Liver (tissue), 9 donors: ENCODE measurements around the gene ZNRF3. TPM values are rescaled to one million over a fixed set of nuclear protein-coding genes. Genes with fewer than 3 reads are reported as not detected.
A peak's percentile ranks its signal among the peaks of the same experiment; 100 is the strongest.

Experiments
- DNase-seq: peaks from one replicate; pipeline ENCODE4 v3.0.0-alpha.2; 2017; ENCODE audit warnings: low spot score
- H3K27ac ChIP-seq, 2 donors: one replicate each; pipeline ENCODE4 v1.7.0; 2013; ENCODE audit warnings: inconsistent platforms in 2 of 2, low read length in 2 of 2, control low read depth in 1 of 2, low read depth in 1 of 2, mild to moderate bottlenecking in 1 of 2
- H3K27me3 ChIP-seq, 4 donors: one replicate each; pipeline versions ENCODE4 v1.6.1 to v1.7.0; 2013; ENCODE audit warnings: low read length in 3 of 4, inconsistent platforms in 1 of 4, mild to moderate bottlenecking in 1 of 4, moderate library complexity in 1 of 4; ENCODE audit not compliant: control insufficient read depth in 4 of 4, insufficient read depth in 4 of 4
- H3K36me3 ChIP-seq, 4 donors: one replicate each; pipeline versions ENCODE4 v1.6.1 to v1.7.0; 2013; ENCODE audit warnings: low read length in 3 of 4, mild to moderate bottlenecking in 3 of 4, low read depth in 1 of 4, moderate library complexity in 1 of 4; ENCODE audit not compliant: control insufficient read depth in 4 of 4, insufficient read depth in 3 of 4
- H3K4me1 ChIP-seq, 4 donors: one replicate each; pipeline versions ENCODE4 v1.6.1 to v1.7.0; 2013; ENCODE audit warnings: low read length in 3 of 4, mild to moderate bottlenecking in 3 of 4, moderate library complexity in 1 of 4; ENCODE audit not compliant: control insufficient read depth in 4 of 4, insufficient read depth in 4 of 4
- H3K4me3 ChIP-seq, 3 donors: one replicate each; pipeline versions ENCODE4 v1.6.1 to v1.7.0; 2013; ENCODE audit warnings: low read length in 3 of 3, control low read depth in 1 of 3, low read depth in 1 of 3, mild to moderate bottlenecking in 1 of 3
- H3K9ac ChIP-seq, 2 donors: one replicate each; pipeline ENCODE4 v1.7.0; 2013; ENCODE audit warnings: low read length in 2 of 2, mild to moderate bottlenecking in 2 of 2, moderate library complexity in 2 of 2, control low read depth in 1 of 2, low read depth in 1 of 2
- H3K9me3 ChIP-seq, 4 donors: one replicate each; pipeline versions ENCODE4 v1.6.1 to v1.7.0; 2013; ENCODE audit warnings: low read length in 3 of 4; ENCODE audit not compliant: control insufficient read depth in 4 of 4
- EGR1 ChIP-seq, 2 donors: IDR thresholded peaks; 2 replicates each; pipeline ENCODE4 v1.6.1; 2016 to 2018; ENCODE audit warnings: antibody characterized with exemption in 2 of 2, low read depth in 2 of 2
- FOXA1 ChIP-seq: IDR thresholded peaks from 2 replicates; pipeline ENCODE4 v1.6.1; 2016; ENCODE audit warnings: antibody characterized with exemption
- FOXA2 ChIP-seq: IDR thresholded peaks from 2 replicates; pipeline ENCODE4 v1.6.1; 2016; ENCODE audit warnings: antibody characterized with exemption
- GABPA ChIP-seq, 2 donors: IDR thresholded peaks in 1 of 2; conservative IDR thresholded peaks in 1 of 2; 2 replicates each; pipeline ENCODE4 v1.6.1; 2016; ENCODE audit warnings: antibody characterized with exemption in 2 of 2, mild to moderate bottlenecking in 1 of 2, moderate library complexity in 1 of 2
- HNF4A ChIP-seq, 2 donors: conservative IDR thresholded peaks; 2 replicates each; pipeline ENCODE4 v1.6.1; 2016; ENCODE audit warnings: antibody characterized with exemption in 2 of 2, mild to moderate bottlenecking in 2 of 2
- HNF4G ChIP-seq: IDR thresholded peaks from 2 replicates; pipeline ENCODE4 v1.6.1; 2016; ENCODE audit warnings: antibody characterized with exemption
- JUND ChIP-seq, 2 donors: IDR thresholded peaks; 2 replicates each; pipeline ENCODE4 v1.6.1; 2016; ENCODE audit warnings: antibody characterized with exemption in 2 of 2
- NR2F2 ChIP-seq: IDR thresholded peaks from 2 replicates; pipeline ENCODE4 v1.6.1; 2016; ENCODE audit warnings: antibody characterized with exemption
- RAD21 ChIP-seq, 2 donors: IDR thresholded peaks; 2 replicates each; pipeline ENCODE4 v1.6.1; 2016; ENCODE audit warnings: antibody characterized with exemption in 2 of 2, mild to moderate bottlenecking in 2 of 2
- RXRA ChIP-seq, 2 donors: IDR thresholded peaks; 2 replicates each; pipeline ENCODE4 v1.6.1; 2017 to 2018; ENCODE audit warnings: antibody characterized with exemption in 2 of 2, mild to moderate bottlenecking in 1 of 2
- SP1 ChIP-seq: IDR thresholded peaks from 2 replicates; pipeline ENCODE4 v1.6.1; 2018; ENCODE audit warnings: antibody characterized with exemption, mild to moderate bottlenecking
- TAF1 ChIP-seq: conservative IDR thresholded peaks from 2 replicates; pipeline ENCODE4 v1.6.1; 2016; ENCODE audit warnings: antibody characterized with exemption, mild to moderate bottlenecking
- YY1 ChIP-seq: IDR thresholded peaks from 2 replicates; pipeline ENCODE4 v1.6.1; 2016; ENCODE audit warnings: antibody characterized with exemption, mild to moderate bottlenecking
- WGBS: extraction: QIAGEN DNeasy Blood & Tissue Kit; methylation state at CpG from one replicate; pipeline ENCODE4 v1.1.7; 2013; 5-methylcytosine and 5-hydroxymethylcytosine counted together
- polyA plus RNA-seq, 2 donors: library from polyadenylated mRNA; stranded (reverse) in 1 of 2; unstranded in 1 of 2; fragments of 200-250 nt in 1 of 2; fragments of >200 nt in 1 of 2; fragmentation: Nextera tagmentation in 1 of 2; extraction: Ambion mirVana in 1 of 2; gene quantifications; one replicate each; pipeline versions ENCODE4 v1.2.1 to v1.2.3, GENCODE V29; 2013 to 2015
- total RNA-seq, 2 donors: library from RNA; depleted of rRNA; stranded (reverse); fragments of >200 nt; gene quantifications; one replicate each; pipeline ENCODE4 v1.2.3, GENCODE V29; 2014
- TF ChIP-seq, protein P1 (sequence below): IDR thresholded peaks from 2 replicates; pipeline ENCODE4 v1.6.1; 2016; ENCODE audit warnings: antibody characterized with exemption, mild to moderate bottlenecking
- TF ChIP-seq, protein P2 (sequence below): IDR thresholded peaks from 2 replicates; pipeline ENCODE4 v1.6.1; 2016; ENCODE audit warnings: antibody characterized with exemption
- TF ChIP-seq, protein P3 (sequence below): IDR thresholded peaks from 2 replicates; pipeline ENCODE4 v1.6.1; 2016; ENCODE audit warnings: antibody characterized with exemption
- TF ChIP-seq, protein P4 (sequence below): fragments of 150-350 bp; IDR thresholded peaks from 2 replicates; pipeline ENCODE4 v1.5.1; 2017; ENCODE audit warnings: improper control_type of control experiment, low read depth, low read length; ENCODE audit not compliant: missing input control
- TF ChIP-seq, protein P5 (sequence below): IDR thresholded peaks from 2 replicates; pipeline ENCODE4 v1.6.1; 2016; ENCODE audit warnings: antibody characterized with exemption
- donor health status: healthy.
- donor health status: healthy.
- donor health status: healthy.
- donor health status: healthy.
- donor health status: healthy.

Gene ZNRF3
- total and polyA plus RNA-seq, 4 donors, result 2.2 to 5.9 (median 4.7) TPM

DNA sequence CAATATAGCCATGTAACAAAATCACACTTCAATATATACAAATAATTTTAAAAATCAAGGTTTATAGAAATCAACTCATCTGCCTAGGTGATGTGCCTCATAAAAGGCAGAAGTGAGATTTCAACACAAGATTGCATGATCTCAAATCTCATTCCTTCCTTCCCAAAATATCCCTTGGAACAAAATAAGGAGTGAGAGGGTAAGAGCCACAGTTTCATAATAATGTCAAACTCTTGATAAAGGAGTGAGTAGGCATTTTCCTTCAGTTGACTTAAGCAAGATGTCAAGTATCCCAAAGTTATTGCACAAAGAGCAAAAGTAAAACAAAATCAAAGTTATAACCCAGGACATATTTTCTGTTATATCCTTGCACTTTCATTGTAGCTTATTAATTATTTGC is 97.0 kb downstream of the ZNRF3 start:
- Histone ChIP-seq H3K9ac (no peak overlapping the region), H3K4me1 (peaks cover 16 to 52% (median 27%) of the 10 kb centered on the region in 4 donors), H3K9me3 (no peaks in the 10 kb centered on the region), H3K36me3 (no peaks in the 10 kb centered on the region), H3K27ac (peak overlapping the region in 1 of 2 donors; percentile 84), H3K4me3 (no peak overlapping the region), H3K27me3 (no peaks in the 10 kb centered on the region)
- no peak for TF ChIP-seq TAF1
- no peak for TF ChIP-seq JUND (IDR thresholded peaks at IDR 0.05)
- TF ChIP-seq RAD21 (IDR thresholded peaks at IDR 0.05), result no peak
- no peak for TF ChIP-seq FOXA1
- TF ChIP-seq RXRA (IDR thresholded peaks at IDR 0.05), result no peak
- no peak for TF ChIP-seq HNF4G
- no peak for TF ChIP-seq NR2F2
- no peak for DNase-seq

DNA sequence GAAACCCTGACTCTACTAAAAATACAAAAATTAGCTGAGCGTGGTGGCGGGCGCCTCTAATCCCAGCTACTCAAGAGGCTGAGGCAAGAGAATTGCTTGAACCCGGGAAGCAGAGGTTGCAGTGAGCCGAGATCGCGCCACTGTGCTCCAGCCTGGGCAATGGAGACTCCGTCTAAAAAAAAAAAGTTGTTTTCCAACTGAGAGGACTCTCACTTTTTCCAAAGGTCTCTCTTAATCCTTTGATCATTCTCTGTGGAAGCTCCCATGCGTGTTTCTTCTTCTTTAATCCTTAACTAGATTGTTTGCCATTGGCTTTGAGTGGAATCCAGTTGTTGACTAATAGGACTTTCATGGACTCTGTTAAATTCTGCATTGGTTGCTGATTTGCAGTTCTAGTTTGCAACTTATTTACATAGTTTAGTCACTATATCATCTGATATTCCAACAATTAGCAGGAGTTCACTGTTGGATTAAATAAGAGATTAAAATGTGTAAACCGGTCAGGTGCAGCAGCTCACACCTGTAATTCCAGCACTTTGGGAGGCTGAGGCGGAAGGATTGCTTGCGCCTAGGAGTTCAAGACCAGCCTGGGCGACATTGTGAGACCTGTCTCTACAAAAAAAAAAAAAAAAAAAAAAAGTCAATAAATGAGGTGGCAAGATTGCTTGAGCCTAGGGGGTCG is 98.6 kb downstream of the ZNRF3 start:
- Histone ChIP-seq H3K9me3 (peaks cover 0 to 2% (median 0%) of the 10 kb centered on the region in 4 donors), H3K27ac (peak overlapping the region; percentile 66 to 68), H3K36me3 (no peaks in the 10 kb centered on the region), H3K27me3 (no peaks in the 10 kb centered on the region), H3K9ac (no peak overlapping the region), H3K4me3 (no peak overlapping the region), H3K4me1 (peaks cover 14 to 48% (median 26%) of the 10 kb centered on the region in 4 donors)
- TF ChIP-seq, protein P1, sequence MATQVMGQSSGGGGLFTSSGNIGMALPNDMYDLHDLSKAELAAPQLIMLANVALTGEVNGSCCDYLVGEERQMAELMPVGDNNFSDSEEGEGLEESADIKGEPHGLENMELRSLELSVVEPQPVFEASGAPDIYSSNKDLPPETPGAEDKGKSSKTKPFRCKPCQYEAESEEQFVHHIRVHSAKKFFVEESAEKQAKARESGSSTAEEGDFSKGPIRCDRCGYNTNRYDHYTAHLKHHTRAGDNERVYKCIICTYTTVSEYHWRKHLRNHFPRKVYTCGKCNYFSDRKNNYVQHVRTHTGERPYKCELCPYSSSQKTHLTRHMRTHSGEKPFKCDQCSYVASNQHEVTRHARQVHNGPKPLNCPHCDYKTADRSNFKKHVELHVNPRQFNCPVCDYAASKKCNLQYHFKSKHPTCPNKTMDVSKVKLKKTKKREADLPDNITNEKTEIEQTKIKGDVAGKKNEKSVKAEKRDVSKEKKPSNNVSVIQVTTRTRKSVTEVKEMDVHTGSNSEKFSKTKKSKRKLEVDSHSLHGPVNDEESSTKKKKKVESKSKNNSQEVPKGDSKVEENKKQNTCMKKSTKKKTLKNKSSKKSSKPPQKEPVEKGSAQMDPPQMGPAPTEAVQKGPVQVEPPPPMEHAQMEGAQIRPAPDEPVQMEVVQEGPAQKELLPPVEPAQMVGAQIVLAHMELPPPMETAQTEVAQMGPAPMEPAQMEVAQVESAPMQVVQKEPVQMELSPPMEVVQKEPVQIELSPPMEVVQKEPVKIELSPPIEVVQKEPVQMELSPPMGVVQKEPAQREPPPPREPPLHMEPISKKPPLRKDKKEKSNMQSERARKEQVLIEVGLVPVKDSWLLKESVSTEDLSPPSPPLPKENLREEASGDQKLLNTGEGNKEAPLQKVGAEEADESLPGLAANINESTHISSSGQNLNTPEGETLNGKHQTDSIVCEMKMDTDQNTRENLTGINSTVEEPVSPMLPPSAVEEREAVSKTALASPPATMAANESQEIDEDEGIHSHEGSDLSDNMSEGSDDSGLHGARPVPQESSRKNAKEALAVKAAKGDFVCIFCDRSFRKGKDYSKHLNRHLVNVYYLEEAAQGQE, result peak; percentile 14
- TF ChIP-seq FOXA2, result peak; percentile 77
- peak; percentile 68 to 81 for TF ChIP-seq HNF4A (conservative IDR thresholded peaks at IDR 0.05)
- TF ChIP-seq, protein P2, sequence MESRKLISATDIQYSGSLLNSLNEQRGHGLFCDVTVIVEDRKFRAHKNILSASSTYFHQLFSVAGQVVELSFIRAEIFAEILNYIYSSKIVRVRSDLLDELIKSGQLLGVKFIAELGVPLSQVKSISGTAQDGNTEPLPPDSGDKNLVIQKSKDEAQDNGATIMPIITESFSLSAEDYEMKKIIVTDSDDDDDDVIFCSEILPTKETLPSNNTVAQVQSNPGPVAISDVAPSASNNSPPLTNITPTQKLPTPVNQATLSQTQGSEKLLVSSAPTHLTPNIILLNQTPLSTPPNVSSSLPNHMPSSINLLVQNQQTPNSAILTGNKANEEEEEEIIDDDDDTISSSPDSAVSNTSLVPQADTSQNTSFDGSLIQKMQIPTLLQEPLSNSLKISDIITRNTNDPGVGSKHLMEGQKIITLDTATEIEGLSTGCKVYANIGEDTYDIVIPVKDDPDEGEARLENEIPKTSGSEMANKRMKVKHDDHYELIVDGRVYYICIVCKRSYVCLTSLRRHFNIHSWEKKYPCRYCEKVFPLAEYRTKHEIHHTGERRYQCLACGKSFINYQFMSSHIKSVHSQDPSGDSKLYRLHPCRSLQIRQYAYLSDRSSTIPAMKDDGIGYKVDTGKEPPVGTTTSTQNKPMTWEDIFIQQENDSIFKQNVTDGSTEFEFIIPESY, result peak; percentile 18
- TF ChIP-seq, protein P3, sequence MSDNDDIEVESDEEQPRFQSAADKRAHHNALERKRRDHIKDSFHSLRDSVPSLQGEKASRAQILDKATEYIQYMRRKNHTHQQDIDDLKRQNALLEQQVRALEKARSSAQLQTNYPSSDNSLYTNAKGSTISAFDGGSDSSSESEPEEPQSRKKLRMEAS, result no peak
- TF ChIP-seq, protein P4, sequence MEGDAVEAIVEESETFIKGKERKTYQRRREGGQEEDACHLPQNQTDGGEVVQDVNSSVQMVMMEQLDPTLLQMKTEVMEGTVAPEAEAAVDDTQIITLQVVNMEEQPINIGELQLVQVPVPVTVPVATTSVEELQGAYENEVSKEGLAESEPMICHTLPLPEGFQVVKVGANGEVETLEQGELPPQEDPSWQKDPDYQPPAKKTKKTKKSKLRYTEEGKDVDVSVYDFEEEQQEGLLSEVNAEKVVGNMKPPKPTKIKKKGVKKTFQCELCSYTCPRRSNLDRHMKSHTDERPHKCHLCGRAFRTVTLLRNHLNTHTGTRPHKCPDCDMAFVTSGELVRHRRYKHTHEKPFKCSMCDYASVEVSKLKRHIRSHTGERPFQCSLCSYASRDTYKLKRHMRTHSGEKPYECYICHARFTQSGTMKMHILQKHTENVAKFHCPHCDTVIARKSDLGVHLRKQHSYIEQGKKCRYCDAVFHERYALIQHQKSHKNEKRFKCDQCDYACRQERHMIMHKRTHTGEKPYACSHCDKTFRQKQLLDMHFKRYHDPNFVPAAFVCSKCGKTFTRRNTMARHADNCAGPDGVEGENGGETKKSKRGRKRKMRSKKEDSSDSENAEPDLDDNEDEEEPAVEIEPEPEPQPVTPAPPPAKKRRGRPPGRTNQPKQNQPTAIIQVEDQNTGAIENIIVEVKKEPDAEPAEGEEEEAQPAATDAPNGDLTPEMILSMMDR, result no peak
- peak in 1 of 2 donors; percentile 73 for TF ChIP-seq EGR1 (IDR thresholded peaks at IDR 0.05; ENCODE audit: low read depth in 2 of 2)
- peak; percentile 89 for TF ChIP-seq YY1
- TF ChIP-seq GABPA (IDR thresholded peaks at IDR 0.05 in 1 of 2, conservative IDR thresholded peaks at IDR 0.05 in 1 of 2), result no peak
- TF ChIP-seq FOXA1, result peak; percentile 77
- TF ChIP-seq, protein P5, sequence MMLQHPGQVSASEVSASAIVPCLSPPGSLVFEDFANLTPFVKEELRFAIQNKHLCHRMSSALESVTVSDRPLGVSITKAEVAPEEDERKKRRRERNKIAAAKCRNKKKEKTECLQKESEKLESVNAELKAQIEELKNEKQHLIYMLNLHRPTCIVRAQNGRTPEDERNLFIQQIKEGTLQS, result peak; percentile 60
- no peak for TF ChIP-seq NR2F2
- TF ChIP-seq RXRA (IDR thresholded peaks at IDR 0.05), result peak; percentile 61 to 78
- TF ChIP-seq TAF1, result no peak
- TF ChIP-seq SP1, result peak; percentile 69
- peak; percentile 31 for TF ChIP-seq HNF4G
- peak; percentile 84 to 93 for TF ChIP-seq JUND (IDR thresholded peaks at IDR 0.05)
- peak; percentile 37 to 51 for TF ChIP-seq RAD21 (IDR thresholded peaks at IDR 0.05)
- WGBS, result 49% methylated on average over 14 of the region's 14 CpGs
- DNase-seq, result no peak
